IPS-NIHi7 (cell line): ENCODE data around the gene NFXL1.
A peak's percentile ranks its signal among the peaks of the same experiment; 100 is the strongest.
"Not testable (repeated sequence)": the region's sequence is repeated elsewhere in the genome, so short reads cannot be mapped to it uniquely, and the experiment has no call there.

ENCODE experiments used
- DNase-seq: peaks from one replicate; pipeline ENCODE4 v3.0.0; 2012; ENCODE audit warnings: mixed read lengths; ENCODE audit errors: extremely low spot score

The NFXL1 gene

DNA sequence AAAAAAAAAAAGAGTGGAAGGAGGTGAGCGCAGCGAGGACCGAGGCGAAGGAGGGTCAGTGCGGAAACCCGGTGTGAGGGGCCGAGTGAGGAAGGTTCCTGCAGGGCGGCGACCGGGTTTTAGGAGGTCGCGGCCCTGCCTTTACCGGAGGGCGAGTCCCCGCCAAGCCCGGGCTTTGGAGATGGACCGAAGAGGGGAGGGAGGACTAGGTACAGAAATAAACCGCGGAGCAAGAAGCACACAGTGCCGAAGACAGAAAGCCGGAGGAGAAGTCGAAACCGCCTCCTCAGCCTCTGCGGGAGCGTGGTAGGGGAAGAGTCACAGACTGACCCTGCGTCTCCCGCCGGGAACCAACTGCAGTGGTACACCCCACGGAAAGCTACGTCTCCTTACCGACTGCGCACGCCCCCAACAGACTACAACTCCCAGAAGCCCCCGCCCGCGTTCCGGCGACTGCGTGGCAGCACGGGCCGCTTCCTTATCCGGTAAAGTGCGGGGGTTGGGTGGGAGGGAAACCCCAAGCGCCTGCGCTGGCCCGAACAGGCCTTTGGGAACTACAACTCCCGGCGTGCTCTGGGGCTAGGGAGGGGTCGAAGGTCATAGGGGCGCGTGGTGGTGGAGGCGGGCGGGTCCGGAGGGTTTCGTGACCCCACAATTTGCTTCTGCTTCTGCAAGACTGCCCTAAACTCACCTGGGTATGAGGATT lies at the start of gene NFXL1:
Gene NFXL1 (minus strand): TSS at position 364 of the 706 bp plus-strand sequence. CDS start 380 bp downstream, outside the sequence.
- peak; percentile 96 for DNase-seq

DNA sequence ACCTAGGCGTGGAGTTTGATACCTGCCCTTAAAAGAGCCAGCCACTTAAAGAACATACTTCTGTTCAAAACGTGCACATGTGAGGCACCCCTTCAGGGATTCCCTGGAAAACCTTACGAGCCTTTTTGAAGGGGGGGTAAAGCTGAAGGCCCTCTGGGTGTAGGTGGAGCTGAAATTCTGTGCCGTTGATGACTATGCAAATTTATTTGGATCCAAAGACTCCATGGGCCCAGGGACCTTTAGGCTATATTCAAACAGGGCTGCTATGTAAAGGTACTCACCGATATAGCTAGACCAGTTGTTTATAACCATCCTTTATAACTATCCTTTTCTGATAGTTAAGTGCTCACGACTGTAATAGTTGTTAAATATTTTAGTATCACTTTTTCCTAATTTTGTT lies 40.3 kb upstream of the NFXL1 start:
- DNase-seq = no peak

DNA sequence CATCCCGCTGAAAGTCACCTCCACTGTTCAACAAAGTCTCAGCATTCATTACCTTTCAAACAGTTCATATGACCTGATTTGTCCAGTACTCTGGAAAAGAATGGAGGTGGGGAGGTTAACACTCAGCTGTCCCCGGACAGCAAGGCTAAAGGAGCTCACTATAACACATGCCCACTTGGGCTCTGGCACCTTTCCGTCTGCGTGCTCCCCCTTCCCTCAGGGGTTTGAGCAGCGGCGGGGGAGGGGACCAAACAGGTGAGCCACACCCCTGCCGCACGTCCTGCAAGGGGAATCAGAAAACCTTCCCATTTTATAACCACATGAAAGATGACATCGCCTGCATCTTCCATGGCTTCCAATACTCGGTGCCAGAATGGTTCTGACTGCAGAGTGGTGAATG lies 39.9 kb upstream of the NFXL1 start:
- no peak for DNase-seq

DNA sequence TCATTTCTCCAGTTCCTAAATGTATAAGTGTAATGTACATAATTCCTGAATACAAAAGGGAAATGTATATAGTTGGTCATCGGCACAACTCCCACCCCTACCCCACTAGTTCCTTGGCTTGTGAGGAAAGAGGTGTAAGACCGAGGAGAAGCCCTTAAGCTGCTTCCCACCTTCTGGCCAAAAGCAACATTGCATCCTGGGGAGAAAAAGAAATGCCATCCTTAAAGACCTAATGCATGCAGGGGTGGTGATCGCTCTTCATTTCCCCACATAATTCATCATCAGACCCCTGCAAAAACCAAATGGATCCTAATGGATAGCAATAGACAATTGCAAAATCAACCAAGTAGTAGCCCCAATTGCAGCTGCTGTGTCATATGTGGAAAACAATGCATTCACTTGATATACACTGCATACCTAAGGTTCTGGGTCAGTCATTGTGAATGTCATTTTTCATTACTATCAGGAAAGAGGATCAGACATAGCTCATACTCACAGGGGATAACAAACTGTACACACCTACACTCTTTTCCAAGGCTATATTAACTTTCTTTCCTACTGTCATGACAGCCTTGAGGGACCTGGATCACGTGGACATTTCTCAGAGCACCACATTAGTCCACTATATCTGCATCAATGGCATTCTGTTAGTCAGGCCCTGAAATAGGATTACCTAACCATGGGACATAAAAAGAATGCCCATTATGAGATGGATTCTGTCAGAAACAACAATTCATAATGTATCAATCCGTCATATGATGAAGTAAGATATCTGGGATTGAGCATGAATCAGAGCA lies 31.7 kb upstream of the NFXL1 start:
- DNase-seq = peak; percentile 33

DNA sequence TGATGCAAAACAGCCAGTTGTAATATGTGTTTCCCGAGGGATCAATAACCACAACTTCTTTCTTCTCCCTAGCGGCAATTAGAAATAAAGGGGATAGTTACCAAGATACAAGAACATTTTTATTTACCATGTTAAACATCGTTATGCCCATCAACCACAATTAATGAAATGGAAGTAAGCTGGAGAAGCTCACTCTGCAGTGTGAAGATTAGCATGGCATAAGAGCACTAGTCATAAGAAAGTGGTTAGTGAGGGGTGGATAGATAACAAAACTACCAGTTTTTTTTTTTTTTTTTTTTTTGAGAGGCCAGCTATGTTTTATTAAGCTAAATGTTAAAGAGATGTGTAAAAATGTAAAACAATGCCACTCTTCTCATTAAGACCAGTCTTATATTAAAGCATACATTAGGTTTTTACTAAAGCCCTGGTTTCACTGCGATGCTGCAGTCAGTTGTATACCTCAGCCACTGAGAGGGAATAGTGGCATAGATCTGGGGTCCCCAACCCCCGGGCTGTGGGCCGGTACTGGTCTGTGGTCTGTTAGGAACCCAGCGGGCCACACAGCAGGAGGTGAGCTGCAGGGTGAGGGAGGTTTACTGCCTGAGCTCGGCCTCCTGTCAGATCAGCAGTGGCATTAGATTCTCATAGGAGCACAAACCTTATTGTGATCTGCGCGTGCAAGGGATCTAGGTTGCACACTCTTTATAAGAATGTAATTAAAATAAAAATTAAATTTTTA lies 27.9 kb upstream of the NFXL1 start:
- no peak for DNase-seq

DNA sequence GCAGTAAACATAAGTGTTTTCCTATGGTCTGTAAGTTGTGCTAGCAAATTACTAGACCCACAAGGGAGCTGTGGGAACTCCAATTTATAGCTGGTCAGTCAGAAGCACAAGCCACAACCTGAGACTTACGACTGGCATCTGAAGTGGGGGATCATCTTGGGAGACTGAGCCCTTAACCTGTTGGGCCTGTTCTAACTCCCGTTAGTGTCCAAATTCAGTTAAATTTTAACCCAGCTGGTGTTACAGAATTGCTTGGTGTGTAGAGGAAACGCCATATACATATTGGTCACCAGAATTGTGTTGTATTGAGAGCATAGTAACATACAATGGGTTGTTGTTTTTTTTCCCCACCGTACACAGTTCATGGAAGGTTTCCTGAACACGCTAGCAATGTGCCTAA lies 25.1 kb upstream of the NFXL1 start:
- DNase-seq = no peak

DNA sequence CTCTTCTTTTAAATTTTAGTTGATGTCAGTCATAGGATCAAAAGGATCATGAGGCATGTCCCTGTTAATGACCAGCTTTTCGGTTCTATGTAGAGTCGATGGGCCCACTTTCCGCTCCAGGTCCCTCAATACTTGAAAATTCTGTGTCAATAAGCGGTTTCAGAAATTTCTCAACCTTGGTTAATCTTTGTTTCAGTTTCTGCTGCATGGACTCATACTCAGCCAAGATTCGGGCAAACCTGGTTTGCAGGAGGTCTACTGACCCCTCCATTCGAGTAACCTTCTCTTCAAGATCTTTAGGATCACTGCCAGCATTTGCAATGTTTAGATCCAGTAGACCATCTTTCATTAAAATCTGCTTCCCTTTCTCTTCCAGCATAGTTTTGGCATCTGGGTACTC lies 22.0 kb upstream of the NFXL1 start:
- DNase-seq = no peak

DNA sequence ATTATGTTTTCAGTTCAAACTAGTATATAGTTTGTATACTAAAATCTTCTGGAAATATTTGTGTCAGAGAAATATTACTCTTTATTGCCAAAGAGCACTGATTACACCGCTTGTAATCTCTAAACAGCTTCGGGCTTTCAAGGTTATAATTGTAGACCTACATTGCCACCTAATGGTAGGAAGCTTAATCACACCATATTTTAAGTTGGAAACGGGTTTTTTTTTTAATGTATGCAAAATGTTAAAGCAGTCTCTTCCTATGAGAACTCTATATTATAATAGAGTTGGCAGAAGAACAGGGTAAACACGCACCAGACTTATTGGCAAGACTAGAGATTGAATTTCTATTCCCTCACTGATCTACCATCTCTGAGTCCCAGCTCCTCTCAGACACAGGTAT lies 19.5 kb upstream of the NFXL1 start:
- peak; percentile 22 for DNase-seq

DNA sequence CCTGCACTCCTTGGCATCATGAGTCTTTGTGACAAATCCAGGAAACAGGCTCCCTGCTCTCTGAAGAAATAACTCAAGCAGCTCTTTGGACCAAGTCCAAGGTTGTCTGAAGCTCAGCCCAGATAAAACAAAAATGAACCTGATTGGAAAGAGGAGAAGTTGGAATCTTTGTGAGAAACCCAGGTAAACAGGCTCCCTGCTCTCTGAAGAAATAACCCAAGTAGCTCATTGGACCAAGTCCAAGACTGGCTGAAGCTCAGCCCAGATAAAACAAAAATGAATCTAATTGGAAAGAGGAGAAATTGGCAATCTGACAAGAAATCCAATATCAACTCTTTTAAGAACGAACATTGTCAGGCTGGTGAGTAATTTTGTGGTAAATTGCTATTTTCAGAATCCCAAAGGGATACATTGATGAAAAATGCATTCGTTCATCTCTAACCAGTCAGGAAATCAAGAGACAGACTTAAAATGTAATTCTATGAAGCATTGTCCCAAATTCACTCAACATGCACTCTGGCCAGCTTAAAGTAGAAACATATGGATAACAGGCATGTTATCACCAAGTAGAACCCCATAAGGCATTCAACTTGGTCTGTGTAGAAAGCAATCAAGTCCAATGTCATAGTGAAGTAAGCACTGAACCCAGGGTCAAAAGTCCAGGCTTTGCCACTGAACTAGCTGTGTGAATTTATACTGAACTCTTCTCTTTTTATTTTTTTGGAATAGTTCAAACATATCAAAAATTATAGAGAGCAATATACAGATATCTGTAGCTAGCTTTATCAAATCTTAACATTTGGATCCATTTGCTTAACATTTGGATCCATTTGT lies 16.8 kb upstream of the NFXL1 start:
- DNase-seq = no peak

DNA sequence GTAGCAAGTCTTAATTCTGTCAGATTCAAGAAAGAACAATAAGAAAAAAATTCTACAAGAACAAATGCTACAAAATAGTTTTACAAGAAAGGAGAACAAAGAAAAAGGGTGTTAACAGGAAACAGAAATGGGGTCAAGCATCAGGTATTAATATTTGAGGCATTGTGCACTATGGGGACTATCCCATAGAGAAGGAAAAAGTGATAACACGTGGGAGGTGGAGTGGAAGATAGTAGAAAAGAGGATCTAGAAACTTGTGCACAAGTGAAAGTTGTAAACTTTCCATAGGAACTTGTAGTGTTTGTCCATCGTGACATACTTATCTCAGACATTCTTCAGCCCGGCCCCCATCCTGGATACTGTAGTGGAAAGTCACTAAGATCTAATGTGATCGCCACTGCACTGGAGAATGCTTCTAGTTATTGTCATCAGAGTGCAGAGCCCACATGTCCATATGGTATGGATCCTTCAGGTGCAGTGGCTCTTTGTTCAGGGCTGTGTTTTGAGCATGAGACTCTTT lies 15.4 kb upstream of the NFXL1 start:
- DNase-seq = no peak

DNA sequence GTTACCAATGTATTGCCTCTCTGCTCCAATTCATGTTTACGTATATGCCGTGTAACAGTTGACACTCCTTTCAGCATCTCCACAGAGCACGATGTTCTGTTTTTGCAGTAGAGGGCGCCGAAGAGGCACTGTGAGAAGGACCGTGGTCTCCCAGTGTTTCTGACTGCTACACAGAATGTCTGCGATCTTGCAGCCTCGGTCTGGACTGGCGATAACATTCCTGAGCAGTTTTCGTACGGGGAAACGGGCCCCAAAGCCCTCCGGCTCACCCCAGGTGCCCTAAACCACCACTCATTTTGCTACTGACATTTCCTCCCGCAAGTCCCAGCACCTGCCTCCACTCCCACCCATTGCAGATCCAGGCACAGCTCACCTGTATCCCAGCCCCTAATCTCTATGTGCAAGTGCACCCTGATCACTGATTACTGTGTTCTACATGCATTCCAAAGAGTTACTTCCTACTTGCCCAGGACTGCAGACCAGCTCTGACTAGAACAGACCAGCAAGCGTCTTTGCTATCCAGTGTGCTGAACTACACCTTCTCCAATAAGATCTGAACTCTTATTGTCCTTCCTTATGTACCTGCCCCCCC lies 12.4 kb upstream of the NFXL1 start:
- DNase-seq = peak; percentile 77

DNA sequence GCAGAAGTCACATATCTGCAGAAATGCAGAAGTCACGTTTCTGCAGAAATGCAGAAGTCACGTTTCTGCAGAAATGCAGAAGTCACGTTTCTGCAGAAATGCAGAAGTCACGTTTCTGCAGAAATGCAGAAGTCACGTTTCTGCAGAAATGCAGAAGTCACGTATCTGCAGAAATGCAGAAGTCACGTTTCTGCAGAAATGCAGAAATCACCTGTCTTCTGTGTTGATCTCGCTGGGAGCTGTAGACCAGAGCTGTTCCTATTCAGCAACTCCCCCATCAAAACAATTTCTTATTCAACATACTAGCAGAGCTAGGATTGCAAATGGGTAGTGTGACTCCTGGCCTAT lies 8.9 kb upstream of the NFXL1 start:
- not testable (repeated sequence) for DNase-seq

DNA sequence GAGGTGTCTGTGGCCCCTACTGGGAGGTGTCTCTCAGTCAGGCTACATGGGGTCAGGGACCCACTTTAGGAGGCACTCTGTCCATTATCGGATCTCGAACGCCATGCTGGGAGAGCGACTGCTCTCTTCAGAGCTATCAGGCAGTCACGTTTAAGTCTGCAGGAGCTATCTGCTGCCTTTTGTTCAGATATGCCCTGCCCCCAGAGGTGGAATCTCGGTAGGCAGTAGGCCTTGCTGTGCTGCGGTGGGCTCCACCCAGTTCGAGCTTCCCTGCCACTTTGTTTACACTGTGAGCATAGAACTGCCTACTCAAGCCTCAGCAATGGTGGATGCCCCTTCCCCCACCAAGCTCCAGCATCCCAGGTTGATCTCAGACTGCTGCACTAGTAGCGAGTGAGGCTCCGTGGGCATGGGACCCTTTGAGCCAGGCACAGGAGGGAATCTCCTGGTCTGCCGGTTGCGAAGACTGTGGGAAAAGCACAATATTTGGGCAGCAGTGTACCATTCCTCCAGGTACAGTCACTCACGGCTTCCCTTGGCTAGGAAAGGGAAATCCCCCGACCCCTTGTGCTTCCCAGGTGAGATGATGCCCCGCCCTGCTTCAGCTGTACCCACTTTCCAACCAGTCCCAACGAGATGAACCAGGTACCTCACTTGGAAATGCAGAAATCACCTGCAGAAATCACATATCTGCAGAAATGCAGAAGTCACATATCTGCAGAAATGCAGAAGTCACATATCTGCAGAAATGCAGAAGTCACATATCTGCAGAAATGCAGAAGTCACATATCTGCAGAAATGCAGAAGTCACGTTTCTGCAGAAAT lies 8.3 kb upstream of the NFXL1 start:
- not testable (repeated sequence) for DNase-seq

DNA sequence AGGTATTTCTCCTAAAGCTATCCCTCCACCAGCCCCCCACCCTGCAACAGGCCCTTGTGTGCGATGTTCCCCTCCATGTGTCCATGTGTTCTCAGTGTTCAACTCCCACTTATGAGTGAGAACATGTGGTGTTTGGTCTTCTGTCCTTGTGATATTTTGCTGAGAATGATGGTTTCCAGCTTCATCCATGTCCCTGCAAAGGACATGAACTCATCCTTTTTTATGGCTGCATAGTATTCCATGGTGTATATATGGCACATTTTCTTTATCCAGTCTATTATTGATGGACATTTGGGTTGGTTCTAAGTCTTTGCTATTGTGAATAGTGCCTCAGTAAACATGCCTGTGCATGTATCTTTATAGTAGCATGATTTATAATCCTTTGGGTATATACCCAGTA lies 2.8 kb upstream of the NFXL1 start:
- not testable (repeated sequence) for DNase-seq

DNA sequence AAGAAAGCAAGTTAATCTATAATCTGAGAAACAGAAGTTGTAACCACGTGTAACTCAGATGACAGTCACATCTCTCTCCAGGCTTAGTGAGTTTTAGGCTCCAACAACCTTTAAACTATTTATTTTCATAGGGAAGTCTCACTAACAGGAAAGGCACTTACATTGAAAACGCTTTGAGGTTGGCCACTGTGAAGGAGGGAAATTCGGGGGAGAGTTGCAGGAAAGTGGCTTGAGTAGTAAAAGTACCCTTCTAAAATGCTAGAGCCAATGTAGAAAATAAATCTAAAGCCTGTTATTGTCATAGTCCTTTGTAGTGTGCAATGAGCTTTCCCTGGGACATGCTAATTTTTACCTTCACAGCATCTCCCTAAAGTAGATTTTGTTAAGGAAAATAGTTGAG lies 995 bp upstream of the NFXL1 start:
- DNase-seq = no peak

DNA sequence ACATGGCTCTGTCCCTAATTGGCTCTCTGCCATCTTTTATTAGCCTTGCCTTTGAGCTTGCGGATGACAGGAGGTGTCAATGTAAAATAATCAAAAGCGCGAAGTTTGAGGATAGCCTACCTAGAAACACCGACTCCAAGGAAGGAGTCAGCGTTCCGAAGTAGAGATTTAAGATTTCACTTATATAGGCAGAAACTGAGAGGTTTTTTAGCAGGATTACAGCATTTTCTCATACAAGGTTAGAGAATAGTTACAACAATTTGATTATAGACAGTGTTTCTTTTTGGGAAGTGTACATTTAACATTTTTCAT lies 499 bp upstream of the NFXL1 start:
- DNase-seq = no peak

DNA sequence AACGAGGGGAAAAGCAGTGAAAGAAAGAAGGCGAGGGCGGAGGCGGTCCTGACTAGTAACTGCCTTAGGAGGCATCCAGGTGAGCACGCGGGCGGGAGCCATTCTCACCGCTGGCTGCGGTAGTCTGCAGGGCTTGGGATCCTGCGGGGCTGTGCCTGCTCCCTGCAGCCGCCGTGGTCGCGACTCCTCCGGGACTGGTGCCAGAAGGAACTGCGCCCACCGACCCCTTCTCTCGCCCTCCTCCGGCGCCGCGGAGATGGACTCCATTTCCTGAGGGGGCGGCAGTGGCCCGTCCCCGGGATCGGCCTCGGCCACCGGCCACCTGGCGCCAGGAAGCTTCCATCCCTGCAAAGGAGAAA lies 543 bp downstream of the NFXL1 start:
- peak; percentile 38 for DNase-seq

DNA sequence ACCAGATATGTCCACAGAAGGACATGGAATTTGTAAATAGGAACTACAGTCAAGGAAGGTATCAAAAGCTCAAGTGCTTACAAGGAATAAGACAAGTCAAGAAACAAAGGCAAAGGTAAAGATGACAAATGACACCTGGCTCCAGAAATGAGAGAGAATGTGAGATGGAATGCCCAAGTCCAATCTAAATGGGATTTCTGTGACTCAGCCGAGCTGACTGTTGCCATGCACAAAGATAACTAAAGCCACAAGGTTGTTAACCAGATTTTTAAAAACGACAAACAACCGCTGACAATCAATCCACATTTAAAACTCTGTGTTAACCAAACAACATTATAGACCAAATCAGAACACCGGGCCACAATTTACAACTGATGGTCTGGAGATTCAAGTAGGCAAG lies 1.1 kb downstream of the NFXL1 start:
- no peak for DNase-seq

DNA sequence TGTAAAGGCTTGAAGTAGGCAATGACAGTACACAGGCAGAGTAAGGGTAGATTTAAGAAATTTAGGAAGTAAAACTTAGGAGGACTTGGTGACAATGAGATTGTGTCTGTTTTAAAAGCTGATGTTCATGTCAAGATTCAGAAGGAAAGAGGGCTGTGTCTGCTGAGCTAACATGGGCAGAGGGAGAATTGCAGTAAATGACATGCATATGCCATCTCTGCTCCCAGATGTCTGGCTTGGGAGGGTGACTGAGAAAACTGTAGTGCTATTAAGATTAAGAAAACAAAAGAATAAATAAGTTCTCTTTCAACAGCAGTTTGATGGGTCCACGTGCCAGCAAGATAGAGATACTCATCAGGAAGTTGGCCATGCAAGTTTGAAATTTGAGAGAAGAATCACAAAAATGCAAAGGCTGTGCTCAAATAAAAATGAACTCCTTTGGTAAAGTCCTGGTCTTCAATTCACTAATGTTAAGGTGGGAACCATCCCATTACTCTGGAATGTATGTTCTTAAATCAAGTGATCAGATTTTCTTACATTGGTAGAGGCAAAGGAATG lies 7.2 kb downstream of the NFXL1 start:
- DNase-seq = no peak

DNA sequence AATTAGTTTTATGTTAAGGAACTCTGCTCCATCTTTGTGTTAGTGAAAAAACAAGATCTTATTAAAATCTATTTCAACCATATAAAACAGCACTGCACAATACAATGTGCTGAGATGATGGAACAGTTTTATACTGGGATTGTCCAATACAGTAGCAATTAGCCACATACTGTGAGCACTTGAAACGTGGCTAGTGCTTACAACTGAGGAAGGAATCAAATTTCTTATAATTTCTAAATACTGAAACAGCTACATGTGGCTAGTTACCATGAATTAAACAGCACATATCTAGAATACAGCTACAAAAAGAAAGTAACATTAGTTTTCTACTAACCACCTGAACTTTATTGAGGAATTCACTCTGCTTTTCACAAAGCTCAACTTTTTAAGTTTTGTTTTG lies 14.7 kb downstream of the NFXL1 start:
- DNase-seq = no peak
